Stimulated activated CD8-positive, alpha-beta memory T cell treated with anti-CD3 and anti-CD28 coated beads, Interleukin-12 subunit alpha, Interleukin-12 subunit beta, amount 100 ng/mL, for 4 hours (primary cell): ENCODE data around the gene CRKL.
"Not testable (repeated sequence)": the region's sequence is repeated elsewhere in the genome, so short reads cannot be mapped to it uniquely, and the experiment has no call there.

Experiments used
- DNase-seq: peaks from one replicate; pipeline ENCODE4 v3.0.0-alpha.2; 2020; ENCODE audit warnings: low read depth

CRKL gene

GRCh38 chr22:20916916-20917810 lies at the start of gene CRKL:
Gene CRKL, plus strand, starts transcription at chr22:20917407. Its CDS starts 528 bp downstream, at chr22:20917935.
- DNase-seq = peak; percentile 94

GRCh38 chr22:20868025-20868962 lies 48.9 kb upstream of the CRKL start:
- DNase-seq = no peak

GRCh38 chr22:20869234-20869633 lies 48.0 kb upstream of the CRKL start:
- DNase-seq = no peak

GRCh38 chr22:20873214-20873613 lies 44.0 kb upstream of the CRKL start:
- no peak for DNase-seq

GRCh38 chr22:20875296-20875695 lies 41.9 kb upstream of the CRKL start:
- no peak for DNase-seq

- DNase-seq = no peak
These were observed 39.5 kb upstream of the CRKL start for GRCh38 chr22:20877715-20878114.

GRCh38 chr22:20881231-20881630 lies 36.0 kb upstream of the CRKL start:
- no peak for DNase-seq

GRCh38 chr22:20881869-20882815 lies 35.1 kb upstream of the CRKL start:
- DNase-seq = no peak

- no peak for DNase-seq
These were observed 34.4 kb upstream of the CRKL start for GRCh38 chr22:20882855-20883254.

GRCh38 chr22:20884454-20884853 lies 32.8 kb upstream of the CRKL start:
- DNase-seq = no peak

- DNase-seq = no peak
These were observed 32.1 kb upstream of the CRKL start for GRCh38 chr22:20885017-20885556.

- DNase-seq = peak; percentile 4
These were observed 31.5 kb upstream of the CRKL start for GRCh38 chr22:20885557-20886323.

- DNase-seq = no peak
These were observed 29.8 kb upstream of the CRKL start for GRCh38 chr22:20887375-20887774.

- no peak for DNase-seq
These were observed 28.0 kb upstream of the CRKL start for GRCh38 chr22:20889025-20889704.

GRCh38 chr22:20889904-20890540 lies 27.2 kb upstream of the CRKL start:
- DNase-seq = no peak

GRCh38 chr22:20890975-20891374 lies 26.2 kb upstream of the CRKL start:
- no peak for DNase-seq

- DNase-seq = not testable (repeated sequence)
These were observed 19.5 kb upstream of the CRKL start for GRCh38 chr22:20897737-20898136.

- no peak for DNase-seq
These were observed 17.3 kb upstream of the CRKL start for GRCh38 chr22:20899827-20900423.
